DOHH2 (cell line): ENCODE measurements around the gene ZNF135.

Source experiments
- H3F3A ChIP-seq: fragments of 200-600 bp; sonication (generic), shearing (Covaris generic); 2 replicates; pipeline ENCODE4 v1.6.0; 2016; ENCODE audit warnings: antibody characterized with exemption, mild to moderate bottlenecking; ENCODE audit not compliant: control insufficient read depth, insufficient read depth
- H3K27ac ChIP-seq: fragments of 200-600 bp; sonication (generic); 2 replicates; pipeline ENCODE4 v1.5.1; 2014; ENCODE audit warnings: low read depth, mild to moderate bottlenecking, low read length, moderate library complexity
- H3K27me3 ChIP-seq: fragments of 200-600 bp; sonication (generic); 2 replicates; pipeline ENCODE4 v1.6.1; 2014; ENCODE audit warnings: mild to moderate bottlenecking, low read length, mixed read lengths; ENCODE audit not compliant: control insufficient read depth
- H3K36me3 ChIP-seq: fragments of 200-600 bp; sonication (generic); 2 replicates; pipeline ENCODE4 v1.6.1; 2014; ENCODE audit warnings: mild to moderate bottlenecking, low read length, moderate library complexity, mixed read lengths; ENCODE audit not compliant: control insufficient read depth
- H3K4me1 ChIP-seq: fragments of 200-600 bp; sonication (generic); 2 replicates; pipeline ENCODE4 v1.6.1; 2014; ENCODE audit warnings: mild to moderate bottlenecking, low read length, mixed read lengths; ENCODE audit not compliant: control insufficient read depth
- H3K4me2 ChIP-seq: fragments of 200-600 bp; sonication (generic); 2 replicates; pipeline ENCODE4 v1.6.0; 2014; ENCODE audit warnings: mild to moderate bottlenecking, low read length, moderate library complexity
- H3K4me3 ChIP-seq: fragments of 200-600 bp; sonication (generic); 2 replicates; pipeline ENCODE4 v1.5.1; 2014; ENCODE audit warnings: mild to moderate bottlenecking, low read length, mixed read lengths
- H3K79me2 ChIP-seq: fragments of 200-600 bp; sonication (generic); 2 replicates; pipeline ENCODE4 v1.6.1; 2014; ENCODE audit warnings: mild to moderate bottlenecking, low read length, mixed read lengths; ENCODE audit not compliant: control insufficient read depth
- H3K9me2 ChIP-seq: fragments of 200-600 bp; sonication (generic); replicated peaks from 2 replicates; pipeline ENCODE4 v1.6.1; 2014; ENCODE audit warnings: mild to moderate bottlenecking, low read length, mixed read lengths; ENCODE audit not compliant: control insufficient read depth
- H3K9me3 ChIP-seq: fragments of 200-600 bp; sonication (generic); 2 replicates; pipeline ENCODE4 v1.6.1; 2014; ENCODE audit warnings: antibody characterized with exemption, low read length, mixed read lengths; ENCODE audit not compliant: control insufficient read depth, insufficient read depth
- H4K20me1 ChIP-seq: fragments of 200-600 bp; sonication (generic); 2 replicates; pipeline ENCODE4 v1.6.0; 2014; ENCODE audit warnings: low read depth, mild to moderate bottlenecking, antibody characterized with exemption, low read length, moderate library complexity; ENCODE audit not compliant: control insufficient read depth, insufficient read depth
- EZH2phosphoT487 ChIP-seq: fragments of 200-600 bp; sonication (generic); IDR thresholded peaks from 2 replicates; pipeline ENCODE4 v1.6.1; 2017; ENCODE audit warnings: borderline replicate concordance, mild to moderate bottlenecking, antibody characterized with exemption, low read length, moderate library complexity, mixed read lengths
- TF ChIP-seq, protein P1 (sequence below): fragments of 200-600 bp; sonication (generic); IDR thresholded peaks from one replicate; pipeline ENCODE4 v1.5.1; 2014; ENCODE audit warnings: antibody characterized with exemption, mild to moderate bottlenecking, low read depth, low read length; ENCODE audit not compliant: poor library complexity, severe bottlenecking

ZNF135 gene

DNA sequence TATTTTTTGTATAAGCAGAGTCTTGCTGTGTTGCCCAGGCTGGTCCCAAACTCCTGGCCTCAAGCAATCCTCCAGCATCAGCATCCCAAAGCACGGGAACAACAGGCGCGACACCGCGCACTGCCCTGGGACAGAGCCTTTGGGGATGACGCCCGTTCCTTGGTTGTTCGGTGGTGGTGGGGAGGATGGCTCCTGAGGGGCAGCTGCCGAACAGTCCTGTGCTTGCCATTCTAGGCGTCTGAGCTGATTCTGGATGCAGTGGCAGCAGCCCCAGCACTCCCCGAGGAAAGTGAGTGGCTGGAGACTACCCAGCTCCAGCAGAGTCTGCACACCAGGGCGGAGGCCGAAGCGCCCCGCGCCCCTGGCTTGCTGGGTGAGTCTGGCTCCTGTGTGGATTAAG lies 6.8 kb upstream of the ZNF135 start:
- no peak overlapping the region for H3K4me3 ChIP-seq
- no peaks in the 10 kb centered on the region for H3F3A ChIP-seq
- no peaks in the 10 kb centered on the region for H4K20me1 ChIP-seq
- H3K27me3 ChIP-seq = no peaks in the 10 kb centered on the region
- H3K27ac ChIP-seq = no peak overlapping the region
- H3K79me2 ChIP-seq = no peaks in the 10 kb centered on the region
- TF ChIP-seq, protein P1, sequence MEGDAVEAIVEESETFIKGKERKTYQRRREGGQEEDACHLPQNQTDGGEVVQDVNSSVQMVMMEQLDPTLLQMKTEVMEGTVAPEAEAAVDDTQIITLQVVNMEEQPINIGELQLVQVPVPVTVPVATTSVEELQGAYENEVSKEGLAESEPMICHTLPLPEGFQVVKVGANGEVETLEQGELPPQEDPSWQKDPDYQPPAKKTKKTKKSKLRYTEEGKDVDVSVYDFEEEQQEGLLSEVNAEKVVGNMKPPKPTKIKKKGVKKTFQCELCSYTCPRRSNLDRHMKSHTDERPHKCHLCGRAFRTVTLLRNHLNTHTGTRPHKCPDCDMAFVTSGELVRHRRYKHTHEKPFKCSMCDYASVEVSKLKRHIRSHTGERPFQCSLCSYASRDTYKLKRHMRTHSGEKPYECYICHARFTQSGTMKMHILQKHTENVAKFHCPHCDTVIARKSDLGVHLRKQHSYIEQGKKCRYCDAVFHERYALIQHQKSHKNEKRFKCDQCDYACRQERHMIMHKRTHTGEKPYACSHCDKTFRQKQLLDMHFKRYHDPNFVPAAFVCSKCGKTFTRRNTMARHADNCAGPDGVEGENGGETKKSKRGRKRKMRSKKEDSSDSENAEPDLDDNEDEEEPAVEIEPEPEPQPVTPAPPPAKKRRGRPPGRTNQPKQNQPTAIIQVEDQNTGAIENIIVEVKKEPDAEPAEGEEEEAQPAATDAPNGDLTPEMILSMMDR = no peak
- no peak for TF ChIP-seq EZH2phosphoT487
- H3K4me1 ChIP-seq = no peaks in the 10 kb centered on the region
- no peak overlapping the region for H3K4me2 ChIP-seq
- H3K36me3 ChIP-seq = no peaks in the 10 kb centered on the region
- no peaks in the 10 kb centered on the region for H3K9me2 ChIP-seq
- H3K9me3 ChIP-seq = peaks cover 60% of the 10 kb centered on the region; the same call in 1 of the 2 replicates

DNA sequence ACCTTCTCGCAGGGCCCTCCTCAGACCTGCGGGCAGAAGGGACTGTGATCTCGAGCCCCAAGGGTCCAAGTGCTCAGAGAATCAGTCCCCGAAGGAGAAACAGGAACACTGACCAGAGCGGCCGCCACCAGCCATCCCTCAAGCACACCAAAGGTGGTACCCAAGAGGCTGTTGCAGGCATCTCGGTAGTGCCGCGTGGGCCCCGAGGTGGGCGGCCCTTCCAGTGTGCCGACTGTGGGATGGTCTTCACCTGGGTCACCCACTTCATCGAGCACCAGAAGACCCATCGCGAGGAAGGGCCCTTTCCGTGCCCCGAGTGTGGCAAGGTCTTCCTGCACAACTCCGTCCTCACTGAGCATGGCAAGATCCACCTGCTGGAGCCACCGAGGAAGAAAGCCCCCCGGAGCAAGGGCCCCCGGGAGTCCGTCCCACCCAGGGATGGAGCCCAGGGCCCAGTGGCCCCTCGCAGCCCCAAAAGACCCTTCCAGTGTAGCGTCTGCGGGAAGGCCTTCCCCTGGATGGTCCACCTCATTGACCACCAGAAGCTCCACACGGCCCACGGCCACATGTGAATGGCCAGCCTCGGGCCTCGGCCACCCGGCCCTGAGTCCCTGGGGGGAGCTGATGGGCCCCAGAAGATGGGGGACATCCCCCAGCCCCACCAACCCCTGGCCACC lies 5.5 kb upstream of the ZNF135 start:
- H3K4me2 ChIP-seq = no peak overlapping the region
- H3K9me3 ChIP-seq = peaks cover 62% of the 10 kb centered on the region; the same call in 1 of the 2 replicates
- no peaks in the 10 kb centered on the region for H3K4me1 ChIP-seq
- no peaks in the 10 kb centered on the region for H3K36me3 ChIP-seq
- no peaks in the 10 kb centered on the region for H3K79me2 ChIP-seq
- no peak overlapping the region for H3K4me3 ChIP-seq
- no peaks in the 10 kb centered on the region for H3F3A ChIP-seq
- H3K27me3 ChIP-seq = no peaks in the 10 kb centered on the region
- no peak overlapping the region for H3K27ac ChIP-seq
- H3K9me2 ChIP-seq = no peaks in the 10 kb centered on the region
- TF ChIP-seq EZH2phosphoT487 = no peak
- TF ChIP-seq, protein P1 = no peak
- H4K20me1 ChIP-seq = no peaks in the 10 kb centered on the region

DNA sequence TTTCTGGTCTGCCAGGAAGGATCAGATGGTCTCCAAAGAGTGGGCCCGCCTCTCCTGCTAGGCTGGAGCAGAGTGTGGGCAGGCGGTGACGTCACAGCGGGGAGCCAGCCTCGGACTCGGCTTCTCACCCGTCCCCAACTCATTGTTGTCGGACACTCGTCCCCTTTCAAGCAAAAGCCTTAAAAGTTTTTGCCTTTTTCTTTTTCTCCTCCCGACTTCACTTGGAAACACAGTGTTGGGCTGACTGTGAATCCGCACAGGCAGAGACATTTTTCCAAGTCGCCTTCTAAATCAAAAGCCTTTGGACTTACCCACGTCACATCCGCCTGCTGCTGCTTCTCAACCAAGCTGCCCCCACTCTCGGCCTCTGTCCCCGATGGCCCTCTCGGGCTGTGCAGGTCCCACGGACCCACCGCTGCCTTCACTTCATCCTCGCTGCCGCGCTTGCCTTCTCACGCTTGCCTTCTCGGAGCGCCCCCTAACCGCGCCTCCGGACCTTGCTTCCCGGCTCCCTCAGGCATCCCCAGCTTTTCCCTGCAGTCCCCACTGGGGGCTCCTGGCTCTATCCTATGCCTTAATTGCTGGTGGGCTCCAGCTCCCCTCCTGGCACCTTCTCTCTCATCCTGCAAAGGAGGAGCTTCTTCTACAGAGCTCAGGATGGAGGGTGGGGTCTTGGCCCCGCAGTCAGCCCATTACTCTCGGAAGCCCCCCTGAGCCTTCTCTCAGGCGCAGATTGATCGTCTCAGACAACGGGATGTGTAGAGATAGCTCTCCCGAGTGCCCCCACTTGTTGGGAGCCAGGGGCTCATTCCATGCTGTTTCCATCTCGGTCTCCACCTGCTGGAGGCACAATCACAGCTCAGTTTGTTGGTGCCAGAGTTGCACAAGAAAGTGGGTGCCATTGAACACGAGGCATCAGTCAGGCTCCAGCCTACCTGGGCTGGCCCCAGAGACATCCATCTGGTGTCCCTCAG lies 3.9 kb upstream of the ZNF135 start:
- H3K27me3 ChIP-seq = no peaks in the 10 kb centered on the region
- H3K4me3 ChIP-seq = no peak overlapping the region
- no peaks in the 10 kb centered on the region for H3K79me2 ChIP-seq
- H3K4me2 ChIP-seq = no peak overlapping the region
- H3F3A ChIP-seq = no peaks in the 10 kb centered on the region
- H3K9me2 ChIP-seq = no peaks in the 10 kb centered on the region
- no peak overlapping the region for H3K27ac ChIP-seq
- H3K4me1 ChIP-seq = no peaks in the 10 kb centered on the region
- H4K20me1 ChIP-seq = no peaks in the 10 kb centered on the region
- peaks cover 59% of the 10 kb centered on the region; the same call in 1 of the 2 replicates for H3K9me3 ChIP-seq
- no peaks in the 10 kb centered on the region for H3K36me3 ChIP-seq
- TF ChIP-seq EZH2phosphoT487 = no peak
- TF ChIP-seq, protein P1 = no peak
